Cardiac muscle cell (in vitro differentiated cells and primary cell): Measurements from ENCODE around the gene SYNPR. TPM values are rescaled to one million over a fixed set of nuclear protein-coding genes. Genes with fewer than 3 reads are reported as not detected.
A peak's percentile ranks its signal among the peaks of the same experiment; 100 is the strongest.

Experiments used
- DNase-seq, 2 donors: peaks; one replicate each; pipeline versions ENCODE4 v3.0.0 to v3.0.0-alpha.2; 2010 to 2017; ENCODE audit warnings: low read depth in 1 of 2, low spot score in 1 of 2
- H3K27ac ChIP-seq: fragments of 200-600 bp; sonication (generic); 2 replicates; pipeline ENCODE4 v1.5.1; 2016
- H3K27me3 ChIP-seq: fragments of 200-600 bp; sonication (generic); 2 replicates; pipeline ENCODE4 v1.6.0; 2016; ENCODE audit warnings: control low read depth
- H3K36me3 ChIP-seq: fragments of 200-600 bp; sonication (generic); 2 replicates; pipeline ENCODE4 v1.5.1; 2016; ENCODE audit warnings: control low read depth
- H3K4me1 ChIP-seq: fragments of 200-600 bp; sonication (generic); 2 replicates; pipeline ENCODE4 v1.8.1; 2017; ENCODE audit warnings: low read depth, mild to moderate bottlenecking, mixed run types
- H3K4me3 ChIP-seq: fragments of 200-600 bp; sonication (generic); 2 replicates; pipeline ENCODE4 v1.5.1; 2016; ENCODE audit warnings: mild to moderate bottlenecking
- H3K9me3 ChIP-seq: fragments of 200-600 bp; sonication (generic); 2 replicates; pipeline ENCODE4 v1.5.1; 2017; ENCODE audit warnings: low read depth, mild to moderate bottlenecking, control low read depth
- CTCF ChIP-seq: IDR thresholded peaks from 2 replicates; pipeline ENCODE4 v1.5.1; 2012; ENCODE audit warnings: low read depth, mild to moderate bottlenecking, low read length
- polyA plus RNA-seq: library from polyadenylated mRNA; unstranded; fragments of >200 nt; fragmentation: Nextera tagmentation; extraction: Ambion mirVana; gene quantifications from 2 replicates; pipeline ENCODE4 v1.2.1, GENCODE V29; 2016
- total RNA-seq: library from RNA; depleted of rRNA; stranded (reverse); fragments of >200 nt; gene quantifications from 2 replicates; pipeline ENCODE4 v1.2.3, GENCODE V29; 2016

SYNPR gene
- total and polyA plus RNA-seq, 2 experiments from 2014 or later, result 0.36 to 1.8 TPM

- no peak overlapping the region for H3K27ac ChIP-seq
- H3K36me3 ChIP-seq, result no peaks in the 10 kb centered on the region
- no peaks in the 10 kb centered on the region for H3K4me1 ChIP-seq
- TF ChIP-seq CTCF, result peak; percentile 90
- H3K27me3 ChIP-seq, result peaks cover 39% of the 10 kb centered on the region
- no peaks in the 10 kb centered on the region for H3K9me3 ChIP-seq
- DNase-seq, result peak; percentile 79 to 80
- H3K4me3 ChIP-seq, result no peak overlapping the region
Measured at GRCh38 chr3:63349583-63350573, 71.8 kb downstream of the SYNPR start.

- peak; percentile 67 to 79 for DNase-seq
- H3K27me3 ChIP-seq, result peaks cover 51% of the 10 kb centered on the region
- peak; percentile 90 for TF ChIP-seq CTCF
- H3K4me3 ChIP-seq, result no peak overlapping the region
- no peaks in the 10 kb centered on the region for H3K9me3 ChIP-seq
- no peak overlapping the region for H3K27ac ChIP-seq
- H3K4me1 ChIP-seq, result no peaks in the 10 kb centered on the region
- no peaks in the 10 kb centered on the region for H3K36me3 ChIP-seq
Measured at GRCh38 chr3:63351159-63352007, 73.3 kb downstream of the SYNPR start.

- H3K4me3 ChIP-seq, result no peak overlapping the region
- DNase-seq, result no peak
- H3K9me3 ChIP-seq, result no peaks in the 10 kb centered on the region
- no peak for TF ChIP-seq CTCF
- no peaks in the 10 kb centered on the region for H3K4me1 ChIP-seq
- peaks cover 55% of the 10 kb centered on the region for H3K27me3 ChIP-seq
- no peaks in the 10 kb centered on the region for H3K36me3 ChIP-seq
- no peak overlapping the region for H3K27ac ChIP-seq
Measured at GRCh38 chr3:63352008-63352279, 73.8 kb downstream of the SYNPR start.

GRCh38 chr3:63353383-63353782 lies 75.3 kb downstream of the SYNPR start:
- no peak overlapping the region for H3K27ac ChIP-seq
- no peaks in the 10 kb centered on the region for H3K4me1 ChIP-seq
- peaks cover 57% of the 10 kb centered on the region for H3K27me3 ChIP-seq
- H3K36me3 ChIP-seq, result no peaks in the 10 kb centered on the region
- no peak overlapping the region for H3K4me3 ChIP-seq
- H3K9me3 ChIP-seq, result no peaks in the 10 kb centered on the region
- peak in 1 of 2 donors; percentile 10 for DNase-seq
- no peak for TF ChIP-seq CTCF

- no peak for DNase-seq
- Histone ChIP-seq H3K4me3 (no peak overlapping the region), H3K9me3 (no peaks in the 10 kb centered on the region), H3K27ac (no peak overlapping the region), H3K36me3 (no peaks in the 10 kb centered on the region), H3K27me3 (peaks cover 57% of the 10 kb centered on the region), H3K4me1 (no peaks in the 10 kb centered on the region)
- no peak for TF ChIP-seq CTCF
Measured at GRCh38 chr3:63354160-63354559, 76.1 kb downstream of the SYNPR start.
